Stimulated activated CD4-positive, alpha-beta T cell treated with anti-CD3 and anti-CD28 coated beads, Interleukin-12 subunit alpha, Interleukin-12 subunit beta, amount 100 ng/mL, for 24 hours (primary cell): ENCODE results near the gene CHTF18.

ENCODE experiments used
- DNase-seq, 2 experiments: peaks; one replicate each; pipeline ENCODE4 v3.0.0-alpha.2; 2020; ENCODE audit warnings: low read depth in 2 of 2

Gene CHTF18

GRCh38 chr16:793414-793813 is 5.0 kb downstream of the CHTF18 start:
- no peak for DNase-seq

DNA sequence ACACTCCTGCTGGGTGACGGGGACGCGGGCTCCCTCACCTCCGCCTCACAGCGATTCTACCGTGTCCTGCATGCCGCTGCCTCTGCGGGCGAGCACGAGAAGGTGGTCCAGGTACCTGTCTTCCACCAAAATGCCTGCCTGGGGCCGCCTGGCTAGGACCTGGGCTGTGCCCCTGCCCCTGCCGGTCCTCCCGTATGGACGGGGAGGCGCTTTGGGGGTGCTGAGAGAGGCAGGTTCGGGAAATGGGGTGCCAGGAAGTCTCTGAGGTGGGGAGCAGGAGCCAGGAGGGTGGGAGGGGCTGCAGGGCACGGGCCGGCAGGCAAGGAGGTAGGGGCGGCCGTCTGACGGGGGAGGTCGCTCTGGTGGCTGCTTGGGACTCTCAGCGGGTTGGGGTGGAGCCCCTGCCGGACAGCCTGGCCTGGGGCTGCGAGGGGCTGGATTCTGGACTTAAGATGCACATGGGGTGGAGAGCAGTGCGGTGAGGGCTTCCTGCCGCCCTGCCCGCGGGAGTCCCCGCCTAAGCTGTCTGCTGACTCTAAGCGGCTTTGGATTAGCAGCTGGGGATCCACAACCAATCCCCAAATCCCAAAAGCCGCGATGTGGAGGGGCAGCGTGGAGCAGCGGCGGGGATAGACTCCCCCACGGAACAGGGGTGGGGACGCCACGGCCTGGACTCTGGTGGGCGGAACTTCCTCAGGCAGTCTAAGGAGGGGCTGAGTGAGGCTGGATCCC is 5.8 kb downstream of the CHTF18 start:
- DNase-seq, result no peak

- no peak for DNase-seq
Observed at GRCh38 chr16:794853-795466, 6.5 kb downstream of the CHTF18 start.

DNA sequence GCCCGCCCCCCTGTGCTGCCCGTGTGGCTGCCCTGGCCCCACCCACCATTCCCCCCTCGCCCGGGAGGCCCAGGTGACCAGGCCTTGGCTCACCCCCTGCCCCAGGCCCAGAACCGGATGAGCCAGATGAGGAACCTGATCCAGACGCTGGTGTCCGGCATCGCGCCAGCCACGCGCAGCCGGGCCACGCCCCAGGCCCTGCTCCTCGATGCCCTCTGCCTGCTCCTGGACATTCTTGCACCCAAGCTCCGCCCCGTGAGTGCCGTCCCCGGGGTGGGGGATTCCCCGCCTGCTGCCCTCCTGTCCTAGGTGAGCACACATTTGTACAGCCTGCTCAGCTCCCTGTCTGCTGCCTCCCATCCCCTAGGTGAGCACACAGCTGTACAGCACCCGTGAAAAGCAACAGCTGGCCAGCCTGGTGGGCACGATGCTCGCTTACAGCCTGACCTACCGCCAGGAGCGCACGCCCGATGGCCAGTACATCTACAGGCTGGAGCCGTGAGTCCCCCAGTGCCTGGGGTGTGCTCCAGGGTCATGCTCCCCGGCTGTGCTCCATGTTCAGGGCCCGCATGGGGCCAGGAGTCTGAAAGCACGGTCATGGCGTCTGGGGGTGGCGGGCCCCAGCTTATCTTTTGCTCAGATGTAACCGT is 7.3 kb downstream of the CHTF18 start:
- no peak for DNase-seq

DNA sequence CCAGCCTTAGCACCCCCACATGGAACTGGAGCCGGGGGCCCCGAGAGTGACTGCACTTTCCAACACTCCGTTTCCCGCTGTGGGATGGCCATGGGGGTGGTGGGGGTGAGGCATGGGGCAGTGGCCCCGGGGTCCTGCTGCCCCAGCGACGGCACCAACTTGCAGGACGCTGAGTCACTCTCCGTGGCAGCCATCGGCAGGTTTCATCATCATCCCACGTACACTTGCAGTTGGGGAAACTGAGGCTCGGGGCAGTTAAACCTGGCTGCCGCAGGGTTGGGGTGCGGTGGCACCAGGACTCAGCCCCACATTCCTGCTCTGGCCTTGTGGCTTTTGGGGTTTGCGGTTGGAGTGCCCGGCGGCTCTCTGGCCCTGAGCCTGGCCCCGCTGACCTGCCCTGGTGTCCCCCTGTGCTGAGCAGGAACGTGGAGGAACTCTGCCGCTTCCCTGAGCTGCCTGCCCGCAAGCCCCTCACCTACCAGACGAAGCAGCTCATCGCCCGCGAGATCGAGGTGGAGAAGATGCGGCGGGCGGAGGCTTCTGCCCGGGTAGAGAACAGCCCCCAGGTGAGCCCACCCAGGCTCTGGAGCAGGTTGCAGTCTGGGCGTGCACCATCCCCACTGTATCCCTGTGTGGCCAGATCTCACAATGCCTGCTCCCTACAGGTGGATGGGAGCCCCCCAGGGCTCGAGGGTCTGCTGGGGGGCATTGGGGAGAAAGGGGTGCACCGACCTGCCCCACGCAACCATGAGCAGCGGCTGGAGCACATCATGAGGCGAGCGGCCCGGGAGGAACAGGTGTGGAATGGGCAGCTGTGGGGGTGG is 8.1 kb downstream of the CHTF18 start:
- no peak for DNase-seq

DNA sequence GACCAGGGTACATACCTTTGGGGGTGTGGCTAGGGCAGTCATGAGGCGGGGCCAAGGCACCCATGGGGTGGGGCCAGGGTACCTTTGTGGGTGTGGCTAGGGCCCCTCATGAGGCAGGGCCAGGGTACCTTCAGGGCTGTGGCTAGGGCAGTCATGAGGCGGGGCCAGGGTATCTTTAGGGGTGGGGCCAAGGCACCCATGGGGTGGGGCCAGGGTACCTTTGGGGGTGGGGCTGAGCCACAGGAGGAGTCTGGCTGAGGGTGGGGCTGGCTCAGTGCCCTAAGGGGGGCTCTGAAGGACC is 8.7 kb downstream of the CHTF18 start:
- DNase-seq, result peak in 1 of 2 experiments; percentile 31

DNA sequence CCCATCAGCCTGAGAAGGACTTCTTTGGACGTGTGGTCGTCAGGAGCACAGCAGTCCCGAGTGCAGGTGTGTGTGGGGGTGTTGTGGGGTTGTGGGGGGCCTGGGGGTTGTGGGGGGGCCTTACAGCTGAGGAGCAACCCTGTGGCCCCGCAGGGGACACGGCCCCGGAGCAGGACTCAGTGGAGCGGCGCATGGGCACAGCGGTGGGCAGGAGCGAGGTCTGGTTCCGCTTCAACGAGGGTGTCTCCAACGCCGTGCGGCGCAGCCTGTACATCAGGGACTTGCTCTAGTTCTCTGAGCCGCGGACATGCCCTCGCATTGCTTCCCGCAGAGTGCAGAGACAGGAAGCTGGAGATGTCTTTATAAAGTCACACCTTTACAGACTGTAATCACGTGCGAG is 9.3 kb downstream of the CHTF18 start:
- DNase-seq, result no peak

DNA sequence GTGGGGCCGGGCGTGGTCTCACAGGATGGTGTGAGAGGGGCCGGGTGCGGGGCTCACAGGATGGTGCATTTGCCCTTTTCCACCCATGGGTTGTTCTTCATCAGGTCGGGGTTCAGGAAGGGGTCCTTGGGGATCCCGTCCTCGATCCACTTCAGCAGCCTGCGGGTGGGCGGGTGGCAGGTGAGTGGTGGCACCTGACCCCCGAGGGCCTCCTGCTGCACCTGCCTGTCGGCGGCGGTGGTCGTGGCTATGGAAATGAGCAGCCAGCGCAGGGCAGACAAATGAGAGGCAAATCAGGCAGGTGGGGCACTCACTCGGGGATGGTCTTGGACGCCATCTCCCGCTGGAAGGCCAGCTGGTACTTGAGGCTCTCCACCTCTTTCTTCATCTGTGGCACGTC is 10.2 kb downstream of the CHTF18 start:
- DNase-seq, result no peak

DNA sequence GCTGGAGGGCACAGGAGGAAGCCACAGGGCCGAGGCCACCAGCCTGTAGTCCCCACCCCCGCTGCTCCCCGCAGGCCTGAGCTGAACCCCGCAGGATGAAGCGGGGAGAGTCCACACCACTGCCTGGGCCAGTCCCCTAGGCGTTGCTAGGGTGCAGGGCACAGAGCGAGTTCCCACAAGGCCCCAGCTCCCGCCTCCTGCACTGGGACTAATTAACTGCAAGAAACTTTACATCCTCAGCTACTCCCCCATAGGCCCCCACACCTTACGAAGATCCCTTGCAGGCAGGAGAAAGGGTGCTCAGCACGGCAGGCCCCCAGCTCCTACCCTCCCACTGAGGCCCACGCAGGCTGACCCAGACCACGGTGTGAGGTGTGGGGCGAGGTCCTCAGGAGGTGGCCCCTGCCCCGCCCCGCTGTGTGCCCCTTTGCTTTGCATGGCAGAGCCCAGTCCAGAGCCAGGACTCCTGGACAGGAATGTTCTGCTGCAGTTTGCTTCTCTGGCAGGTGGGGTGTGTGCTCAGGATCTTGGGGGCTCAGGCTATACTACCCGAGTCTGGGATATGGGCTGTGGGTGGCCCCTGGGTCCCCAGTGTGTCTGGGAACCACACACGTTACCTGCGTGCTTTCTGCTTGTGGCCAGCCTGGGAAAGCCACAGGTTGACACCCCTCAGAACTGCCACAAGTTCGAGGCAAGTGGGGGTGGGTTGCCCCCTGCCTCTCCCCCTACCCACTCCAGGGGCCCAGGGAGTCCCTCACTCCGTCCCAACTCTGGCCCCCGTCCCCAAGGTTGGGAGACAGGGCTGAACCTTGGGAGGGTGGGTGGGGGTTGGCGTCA is 10.9 kb downstream of the CHTF18 start:
- DNase-seq, result no peak

DNA sequence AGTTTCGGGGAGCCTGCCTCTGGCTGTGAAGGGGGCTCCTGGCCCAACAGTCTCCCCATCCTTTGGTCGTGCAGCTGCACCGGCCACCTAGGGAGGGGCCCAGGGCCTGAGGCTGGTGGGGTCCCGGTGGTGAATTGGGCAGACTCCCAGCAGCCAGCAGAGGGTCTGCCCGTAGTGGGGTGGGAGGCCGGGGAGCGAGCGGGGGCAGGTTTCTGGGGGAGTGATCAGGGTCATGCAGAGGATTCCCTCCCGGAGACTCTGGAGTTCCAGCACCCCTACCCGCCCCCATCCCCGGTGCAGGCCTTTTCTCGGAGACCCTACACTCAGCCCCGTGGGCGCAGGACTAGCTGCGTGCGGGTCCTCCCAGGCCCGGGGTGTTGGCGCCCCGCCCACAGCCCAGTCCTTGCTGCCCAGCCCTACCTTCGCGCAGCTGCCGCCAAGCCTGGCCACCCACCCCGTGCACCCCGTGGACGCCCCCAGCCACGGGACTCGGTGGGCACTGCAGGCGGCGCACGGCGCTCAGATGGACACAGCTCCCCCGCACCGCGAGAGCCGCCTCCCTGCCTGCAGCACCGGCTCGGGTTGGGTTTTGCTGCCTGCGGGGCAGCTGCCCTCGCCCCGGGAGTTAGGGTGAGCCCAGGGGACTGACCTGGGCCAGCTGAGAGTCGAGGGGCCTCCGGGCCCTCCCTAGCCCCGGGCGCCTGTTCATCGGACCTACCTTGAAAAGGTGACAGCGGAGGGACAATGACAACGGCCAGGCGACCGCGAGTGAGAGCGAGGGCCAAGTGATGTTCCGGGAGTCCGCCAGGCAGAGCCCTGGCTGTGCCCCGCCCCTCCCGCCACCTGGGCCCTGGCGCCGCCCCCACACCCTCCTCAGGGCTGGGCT is 11.8 kb downstream of the CHTF18 start, which contains the start of gene GNG13:
GNG13 (minus strand) TSS at position 787 of the 886 bp plus-strand sequence. CDS start 1,657 bp downstream, outside the sequence.
- DNase-seq, result no peak

GRCh38 chr16:800834-801511 is 12.6 kb downstream of the CHTF18 start:
- no peak for DNase-seq

- DNase-seq, result no peak
Observed at GRCh38 chr16:801584-802363, 13.4 kb downstream of the CHTF18 start.

DNA sequence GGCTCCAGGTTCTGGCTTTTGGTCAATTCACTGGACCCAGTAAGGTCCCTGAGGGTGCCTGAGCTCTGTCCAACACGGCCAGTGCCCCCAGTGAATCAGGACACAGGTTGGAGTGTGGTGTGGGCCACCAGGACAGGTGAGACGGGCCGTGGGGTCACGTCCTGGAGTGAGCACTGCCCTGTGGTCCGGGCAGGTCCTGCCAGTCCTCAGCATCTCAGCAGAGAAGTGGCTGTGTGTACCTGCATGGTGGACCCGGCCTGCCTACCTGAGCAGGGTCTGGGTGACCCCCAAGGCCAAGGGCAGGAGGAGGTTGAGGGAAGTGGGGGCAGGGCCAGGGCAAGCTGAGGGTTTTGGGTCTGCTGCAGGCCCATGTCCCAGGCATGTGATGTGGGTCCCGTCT is 14.0 kb downstream of the CHTF18 start:
- no peak for DNase-seq

- no peak for DNase-seq
Observed at GRCh38 chr16:802914-803753, 14.7 kb downstream of the CHTF18 start.

DNA sequence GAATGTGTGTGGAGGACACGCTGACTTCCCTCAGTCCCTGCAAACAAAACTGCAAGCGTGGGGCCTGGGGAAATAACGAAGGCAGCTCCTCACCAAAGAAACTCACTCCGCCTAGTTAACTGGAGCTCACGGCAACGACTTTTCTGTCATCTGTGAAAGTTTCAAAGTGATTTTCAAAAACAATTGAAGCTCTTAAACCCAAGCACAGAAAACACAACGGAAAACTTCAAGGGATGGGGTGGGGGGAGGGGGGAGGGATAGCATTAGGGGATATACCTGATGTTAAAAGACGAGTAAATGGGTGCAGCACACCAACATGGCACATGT is 15.3 kb downstream of the CHTF18 start:
- no peak for DNase-seq

- DNase-seq, result no peak
Observed at GRCh38 chr16:804193-805048, 16.0 kb downstream of the CHTF18 start.

- no peak for DNase-seq
Observed at GRCh38 chr16:805474-805873, 17.1 kb downstream of the CHTF18 start.
